Aorta (tissue), 5 donors: ENCODE results near the gene AP3D1. TPM values are rescaled to one million over a fixed set of nuclear protein-coding genes. Genes with fewer than 3 reads are reported as not detected.

Source experiments
- ATAC-seq: fragments of 200-7000 bp; cut with Tn5 transposase; one replicate; pipeline ENCODE4 v1.9.1; 2022; ENCODE audit warnings: moderate library complexity; ENCODE audit not compliant: low FRiP score
- DNase-seq, 2 donors: peaks; one replicate each; pipeline ENCODE4 v3.0.0-alpha.2; 2020
- H3K27ac ChIP-seq, 2 donors: one replicate each; pipeline ENCODE4 v1.5.1; 2013; ENCODE audit warnings: low read length in 2 of 2, mild to moderate bottlenecking in 2 of 2, moderate library complexity in 2 of 2, control low read depth in 1 of 2, inconsistent platforms in 1 of 2, low read depth in 1 of 2
- H3K27me3 ChIP-seq, 2 donors: one replicate each; pipeline ENCODE4 v1.6.1; 2013; ENCODE audit warnings: control low read depth in 1 of 2, low read length in 1 of 2, mild to moderate bottlenecking in 1 of 2, moderate library complexity in 1 of 2; ENCODE audit not compliant: insufficient read depth in 2 of 2, control insufficient read depth in 1 of 2
- H3K36me3 ChIP-seq, 2 donors: one replicate each; pipeline ENCODE4 v1.6.1; 2013; ENCODE audit warnings: control low read depth in 1 of 2, low read length in 1 of 2, mild to moderate bottlenecking in 1 of 2; ENCODE audit not compliant: insufficient read depth in 2 of 2, control insufficient read depth in 1 of 2
- H3K4me1 ChIP-seq, 2 donors: one replicate each; pipeline ENCODE4 v1.6.1; 2013; ENCODE audit warnings: low read length in 2 of 2, control low read depth in 1 of 2, mild to moderate bottlenecking in 1 of 2, moderate library complexity in 1 of 2; ENCODE audit not compliant: insufficient read depth in 2 of 2, control insufficient read depth in 1 of 2
- H3K4me3 ChIP-seq, 2 donors: one replicate each; pipeline ENCODE4 v1.5.1; 2013; ENCODE audit warnings: low read length in 2 of 2, control low read depth in 1 of 2, mild to moderate bottlenecking in 1 of 2
- H3K9me3 ChIP-seq: one replicate; pipeline ENCODE4 v1.6.1; 2013; ENCODE audit warnings: mild to moderate bottlenecking, low read length; ENCODE audit not compliant: control insufficient read depth
- WGBS, 2 donors: extraction: QIAGEN DNeasy Blood & Tissue Kit; methylation state at CpG; one replicate each; pipeline ENCODE4 v1.1.7; 2013; 5-methylcytosine and 5-hydroxymethylcytosine counted together
- intact Hi-C, 2 donors: fragments of 100-400 bp; cut with DNase I; formaldehyde crosslinking; loops; one replicate each; pipeline versions ENCODE4 v1.14.2 to v1.15.0; 2022
- polyA plus RNA-seq, 2 donors: library from polyadenylated mRNA; stranded (reverse); fragments of 200-250 nt; gene quantifications; one replicate each; pipeline ENCODE4 v1.2.3, GENCODE V29; 2013
- total RNA-seq, 2 donors: library from RNA; stranded (reverse); fragmentation: NEBNext Ultra II Directional; extraction: Animal tissue kit (Norgen Biotek cat#: 25700); gene quantifications; one replicate each; pipeline ENCODE4 v1.2.1, GENCODE V29; 2021
- donor health status: healthy with polysubstance abuse.
- donor health status: Bipolar disorder and iron deficiency.
- donor health status: DM: no; HTN: no; CAD: no.
- donor health status: DM: no; HTN: no; CAD: no.
- donor health status: DM: yes; HTN: yes; CAD: no.

Gene AP3D1
- total and polyA plus RNA-seq, 4 donors: 31.7 to 84.3 (median 68.3) TPM

GRCh38 chr19:2186071-2186846 is 34.9 kb upstream of the AP3D1 start:
- Histone ChIP-seq H3K9me3 (no peaks in the 10 kb centered on the region), H3K27me3 (no peaks in the 10 kb centered on the region), H3K4me1 (no peaks in the 10 kb centered on the region), H3K36me3 (no peaks in the 10 kb centered on the region), H3K27ac (peak overlapping the region; percentile 1 to 48), H3K4me3 (no peak overlapping the region)
- ATAC-seq (peak; percentile 92), DNase-seq (peak; percentile 94 to 95)
- 2 to 7% methylated on average over 28 of the region's 28 CpGs for WGBS, 2 donors
- intact Hi-C loops: loop anchor here in 1 of 2 donors (5.0 kb wide), 1 partner anchor 51 kb away; the partner anchor contains the start of genes PLEKHJ1 and SF3A2

GRCh38 chr19:2185734-2186070 is 34.3 kb upstream of the AP3D1 start:
- Histone ChIP-seq H3K27ac (no peak overlapping the region), H3K36me3 (no peaks in the 10 kb centered on the region), H3K4me3 (no peak overlapping the region), H3K4me1 (no peaks in the 10 kb centered on the region), H3K27me3 (no peaks in the 10 kb centered on the region), H3K9me3 (no peaks in the 10 kb centered on the region)
- no peak for ATAC-seq
- no peak for DNase-seq
- intact Hi-C loops: loop anchor here in 1 of 2 donors (5.0 kb wide), 1 partner anchor 52 kb away; the partner anchor contains the start of genes PLEKHJ1 and SF3A2
- WGBS, 2 donors: 1 to 7% methylated on average over 11 of the region's 11 CpGs

- no peak overlapping the region for H3K27ac ChIP-seq
- H3K4me1 ChIP-seq: no peaks in the 10 kb centered on the region
- no peak overlapping the region for H3K4me3 ChIP-seq
- ATAC-seq (no peak), DNase-seq (no peak)
- H3K36me3 ChIP-seq: no peaks in the 10 kb centered on the region
- no peaks in the 10 kb centered on the region for H3K9me3 ChIP-seq
- WGBS, 2 donors: 88 to 90% methylated on average over 22 of the region's 22 CpGs
- intact Hi-C loops: no loop called here
- no peaks in the 10 kb centered on the region for H3K27me3 ChIP-seq
Measured at GRCh38 chr19:2184422-2184975, 33.1 kb upstream of the AP3D1 start.

GRCh38 chr19:2181633-2181997 is 30.2 kb upstream of the AP3D1 start:
- no peaks in the 10 kb centered on the region for H3K9me3 ChIP-seq
- intact Hi-C loops: no loop called here
- DNase-seq (no peak), ATAC-seq (no peak)
- H3K4me1 ChIP-seq: no peaks in the 10 kb centered on the region
- no peak overlapping the region for H3K27ac ChIP-seq
- H3K4me3 ChIP-seq: no peak overlapping the region
- no peaks in the 10 kb centered on the region for H3K27me3 ChIP-seq
- no peaks in the 10 kb centered on the region for H3K36me3 ChIP-seq
- WGBS, 2 donors: 21 to 34% methylated on average over 8 to 9 of the region's 9 CpGs

GRCh38 chr19:2180881-2181632 is 29.7 kb upstream of the AP3D1 start:
- Histone ChIP-seq H3K4me1 (no peaks in the 10 kb centered on the region), H3K36me3 (no peaks in the 10 kb centered on the region), H3K4me3 (no peak overlapping the region), H3K27ac (no peak overlapping the region), H3K27me3 (no peaks in the 10 kb centered on the region), H3K9me3 (no peaks in the 10 kb centered on the region)
- DNase-seq (no peak), ATAC-seq (no peak)
- intact Hi-C loops: no loop called here
- WGBS, 2 donors: 66 to 73% methylated on average over 22 of the region's 22 CpGs

GRCh38 chr19:2180114-2180513 is 28.7 kb upstream of the AP3D1 start:
- DNase-seq: no peak
- 57 to 65% methylated on average over 19 of the region's 19 CpGs for WGBS, 2 donors
- Histone ChIP-seq H3K36me3 (no peaks in the 10 kb centered on the region), H3K4me1 (no peaks in the 10 kb centered on the region), H3K4me3 (no peak overlapping the region), H3K9me3 (no peaks in the 10 kb centered on the region), H3K27ac (no peak overlapping the region), H3K27me3 (no peaks in the 10 kb centered on the region)
- intact Hi-C loops: no loop called here
- no peak for ATAC-seq

GRCh38 chr19:2179095-2179494 is 27.7 kb upstream of the AP3D1 start:
- DNase-seq (no peak), ATAC-seq (no peak)
- Histone ChIP-seq H3K9me3 (no peaks in the 10 kb centered on the region), H3K27me3 (no peaks in the 10 kb centered on the region), H3K4me1 (no peaks in the 10 kb centered on the region), H3K36me3 (no peaks in the 10 kb centered on the region), H3K4me3 (no peak overlapping the region), H3K27ac (no peak overlapping the region)
- intact Hi-C loops: no loop called here
- WGBS, 2 donors: 92 to 93% methylated on average over 17 of the region's 17 CpGs

- 88 to 92% methylated on average over 22 of the region's 22 CpGs for WGBS, 2 donors
- no peaks in the 10 kb centered on the region for H3K36me3 ChIP-seq
- no peaks in the 10 kb centered on the region for H3K4me1 ChIP-seq
- H3K27ac ChIP-seq: no peak overlapping the region
- H3K4me3 ChIP-seq: no peak overlapping the region
- intact Hi-C loops: no loop called here
- DNase-seq (no peak), ATAC-seq (no peak)
- H3K9me3 ChIP-seq: no peaks in the 10 kb centered on the region
- no peaks in the 10 kb centered on the region for H3K27me3 ChIP-seq
Measured at GRCh38 chr19:2176337-2176994, 25.1 kb upstream of the AP3D1 start.
